OCI-LY1 (cell line): ENCODE results near the gene COL15A1.

Source experiments
- EZH2 ChIP-seq: fragments of 200-600 bp; sonication (generic), shearing (Covaris generic); IDR thresholded peaks from 2 replicates; pipeline ENCODE4 v1.8.0; 2017; ENCODE audit warnings: borderline replicate concordance, mixed run types, mild to moderate bottlenecking, antibody characterized with exemption, low read length, moderate library complexity, mixed read lengths
- TF ChIP-seq, protein P1 (sequence below): fragments of 200-600 bp; sonication (generic), shearing (Covaris generic); IDR thresholded peaks from 2 replicates; pipeline ENCODE4 v1.5.1; 2017; ENCODE audit warnings: mild to moderate bottlenecking, antibody characterized with exemption, low read length, moderate library complexity, mixed read lengths

DNA sequence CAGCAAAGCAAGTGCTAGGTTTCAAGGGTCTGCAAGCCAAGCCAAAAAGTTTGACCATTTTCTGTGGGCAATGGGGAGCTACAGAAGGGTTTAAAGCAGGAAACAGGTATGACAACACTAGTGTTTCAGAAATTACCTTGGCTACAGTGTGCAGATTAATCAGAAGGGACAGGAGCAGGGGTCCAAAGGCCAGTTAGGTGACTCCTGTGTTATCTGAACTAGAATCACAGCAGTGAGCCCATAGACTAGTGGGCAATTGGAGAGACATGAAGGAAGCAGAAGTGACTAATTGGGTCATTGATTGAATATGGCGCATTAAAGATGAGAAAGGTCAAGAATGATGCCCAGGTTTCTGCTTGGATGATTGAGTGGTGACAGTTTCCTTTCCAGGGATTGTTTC lies 119.8 kb downstream of the COL15A1 start:
- TF ChIP-seq, protein P1, sequence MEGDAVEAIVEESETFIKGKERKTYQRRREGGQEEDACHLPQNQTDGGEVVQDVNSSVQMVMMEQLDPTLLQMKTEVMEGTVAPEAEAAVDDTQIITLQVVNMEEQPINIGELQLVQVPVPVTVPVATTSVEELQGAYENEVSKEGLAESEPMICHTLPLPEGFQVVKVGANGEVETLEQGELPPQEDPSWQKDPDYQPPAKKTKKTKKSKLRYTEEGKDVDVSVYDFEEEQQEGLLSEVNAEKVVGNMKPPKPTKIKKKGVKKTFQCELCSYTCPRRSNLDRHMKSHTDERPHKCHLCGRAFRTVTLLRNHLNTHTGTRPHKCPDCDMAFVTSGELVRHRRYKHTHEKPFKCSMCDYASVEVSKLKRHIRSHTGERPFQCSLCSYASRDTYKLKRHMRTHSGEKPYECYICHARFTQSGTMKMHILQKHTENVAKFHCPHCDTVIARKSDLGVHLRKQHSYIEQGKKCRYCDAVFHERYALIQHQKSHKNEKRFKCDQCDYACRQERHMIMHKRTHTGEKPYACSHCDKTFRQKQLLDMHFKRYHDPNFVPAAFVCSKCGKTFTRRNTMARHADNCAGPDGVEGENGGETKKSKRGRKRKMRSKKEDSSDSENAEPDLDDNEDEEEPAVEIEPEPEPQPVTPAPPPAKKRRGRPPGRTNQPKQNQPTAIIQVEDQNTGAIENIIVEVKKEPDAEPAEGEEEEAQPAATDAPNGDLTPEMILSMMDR, result no peak
- TF ChIP-seq EZH2, result no peak
